Left ventricle myocardium superior (tissue), 1 donor: ENCODE data around the gene STK31. TPM values are rescaled to one million over a fixed set of nuclear protein-coding genes. Genes with fewer than 3 reads are reported as not detected.
"Not testable (repeated sequence)": the region's sequence is repeated elsewhere in the genome, so short reads cannot be mapped to it uniquely, and the experiment has no call there.

Experiments
- ATAC-seq: fragments of 200-7000 bp; cut with Tn5 transposase; one replicate; pipeline ENCODE4 v1.9.1; 2020; ENCODE audit warnings: mild to moderate bottlenecking, moderate library complexity
- DNase-seq: peaks from one replicate; pipeline ENCODE4 v3.0.0-alpha.2; 2020
- intact Hi-C: fragments of 100-400 bp; cut with micrococcal nuclease; formaldehyde crosslinking; loops from one replicate; pipeline ENCODE4 v1.11.0; 2022
- total RNA-seq: library from RNA; stranded (reverse); fragmentation: NEBNext Ultra II Directional; extraction: Animal tissue kit (Norgen Biotek cat#: 25700); gene quantifications from one replicate; pipeline ENCODE4 v1.2.1, GENCODE V29; 2021
- donor health status: DM: no; HTN: yes; CAD: no; lungs with severe emphysema.

The STK31 gene
- total RNA-seq, 1 donor from 2014 or later: not detected

- no peak for DNase-seq
- no peak for ATAC-seq
- intact Hi-C loops: no loop called here
These were observed 58.0 kb downstream of the STK31 start for GRCh38 chr7:23768022-23768421.

- ATAC-seq, DNase-seq, intact Hi-C loops: not testable (repeated sequence)
These were observed 69.3 kb downstream of the STK31 start for GRCh38 chr7:23779185-23779800.

- intact Hi-C loops: no loop called here
- ATAC-seq (no peak), DNase-seq (no peak)
These were observed 73.1 kb downstream of the STK31 start for GRCh38 chr7:23783115-23783514.

GRCh38 chr7:23787272-23787671 lies 77.3 kb downstream of the STK31 start:
- DNase-seq: no peak
- ATAC-seq: no peak
- intact Hi-C loops: no loop called here

GRCh38 chr7:23788843-23789242 lies 78.8 kb downstream of the STK31 start:
- DNase-seq (no peak), ATAC-seq (no peak)
- intact Hi-C loops: no loop called here

- no peak for DNase-seq
- ATAC-seq: no peak
- intact Hi-C loops: no loop called here
These were observed 81.7 kb downstream of the STK31 start for GRCh38 chr7:23791721-23792120.

- ATAC-seq (no peak), DNase-seq (no peak)
- intact Hi-C loops: no loop called here
These were observed 92.8 kb downstream of the STK31 start for GRCh38 chr7:23802720-23803397.

- no peak for ATAC-seq
- intact Hi-C loops: no loop called here
- DNase-seq: no peak
These were observed 94.7 kb downstream of the STK31 start for GRCh38 chr7:23804707-23805106.

- intact Hi-C loops: no loop called here
- DNase-seq: no peak
- ATAC-seq: no peak
These were observed 98.4 kb downstream of the STK31 start for GRCh38 chr7:23808421-23808820.

- DNase-seq: no peak
- intact Hi-C loops: no loop called here
- ATAC-seq: no peak
These were observed 100.1 kb downstream of the STK31 start for GRCh38 chr7:23810099-23810498.

- ATAC-seq (no peak), DNase-seq (no peak)
- intact Hi-C loops: no loop called here
These were observed 101.5 kb downstream of the STK31 start for GRCh38 chr7:23811540-23811939.

GRCh38 chr7:23828125-23828524 lies 118.1 kb downstream of the STK31 start:
- intact Hi-C loops, DNase-seq, ATAC-seq: not testable (repeated sequence)

GRCh38 chr7:23832733-23833132 lies 122.7 kb downstream of the STK31 start:
- DNase-seq, intact Hi-C loops, ATAC-seq: not testable (repeated sequence)

- DNase-seq (no peak), ATAC-seq (no peak)
- intact Hi-C loops: no loop called here
These were observed 123.4 kb downstream of the STK31 start for GRCh38 chr7:23833405-23833804.

GRCh38 chr7:23844837-23845236 lies 134.8 kb downstream of the STK31 start:
- DNase-seq, intact Hi-C loops, ATAC-seq: not testable (repeated sequence)

- no peak for ATAC-seq
- DNase-seq: no peak
- intact Hi-C loops: no loop called here
These were observed 142.1 kb downstream of the STK31 start for GRCh38 chr7:23852135-23852534.

- ATAC-seq (no peak), DNase-seq (no peak)
- intact Hi-C loops: no loop called here
These were observed 143.0 kb downstream of the STK31 start for GRCh38 chr7:23852988-23853387.

GRCh38 chr7:23863209-23863787 lies 153.3 kb downstream of the STK31 start:
- intact Hi-C loops: no loop called here
- ATAC-seq (no peak), DNase-seq (no peak)

- intact Hi-C loops: no loop called here
- no peak for ATAC-seq
These were observed 155.0 kb downstream of the STK31 start for GRCh38 chr7:23864973-23865372.

GRCh38 chr7:23873306-23873705 lies 163.3 kb downstream of the STK31 start:
- intact Hi-C loops: no loop called here
- ATAC-seq (no peak), DNase-seq (no peak)

More at GRCh38 chr7:23864973-23865372, 155.0 kb downstream of the STK31 start:
- no peak for DNase-seq

GRCh38 chr7:23876526-23876925 lies 166.5 kb downstream of the STK31 start:
- ATAC-seq, intact Hi-C loops, DNase-seq: not testable (repeated sequence)
